H1 (cell line): Measurements from ENCODE around the gene NRTN. TPM values are rescaled to one million over a fixed set of nuclear protein-coding genes. Genes with fewer than 3 reads are reported as not detected.

Source experiments
- YY1 ChIP-seq: IDR thresholded peaks from 2 replicates; pipeline ENCODE4 v1.6.1; 2011; ENCODE audit warnings: low read depth, mild to moderate bottlenecking, low read length
- polyA plus RNA-seq, 7 experiments: library from polyadenylated mRNA; depleted of rRNA in 3 of 7; stranded (reverse) in 5 of 7; unstranded in 2 of 7; fragments of >200 nt in 5 of 7; fragments of 200-250 nt in 2 of 7; gene quantifications; 1 replicate in 5 of 7; 2 replicates in 1 of 7; 4 replicates in 1 of 7; pipeline versions ENCODE4 v1.2.1 to v1.2.3, GENCODE V29; 2011 to 2013; ENCODE audit warnings: missing spikeins in 2 of 7, mixed read lengths in 2 of 7
- total RNA-seq: library from RNA; stranded (reverse); fragmentation: NEBNext Ultra II Directional; extraction: Animal tissue kit (Norgen Biotek cat#: 25700); gene quantifications from 2 replicates; pipeline ENCODE4 v1.2.1, GENCODE V29; 2021

The NRTN gene
- total and polyA plus RNA-seq, 2 of the 8 experiments (the other 6 are each of a cell fraction or from before 2014, with no cell fraction given): 3.9 to 5.3 TPM

GRCh38 chr19:5805462-5806132, 730 bp downstream of the NRTN start (continued):
- TF ChIP-seq YY1: 0 out of 2 replicates have a peak, but pooled peaks have one; percentile 30
